Left lung (tissue), 10 donors: ENCODE measurements around the gene BACH2. TPM values are rescaled to one million over a fixed set of nuclear protein-coding genes. Genes with fewer than 3 reads are reported as not detected.
A peak's percentile ranks its signal among the peaks of the same experiment; 100 is the strongest.

Source experiments
- ATAC-seq: fragments of 200-7000 bp; cut with Tn5 transposase; one replicate; pipeline ENCODE4 v1.9.1; 2020; ENCODE audit warnings: moderate library complexity
- DNase-seq, 4 donors: peaks; one replicate each; pipeline ENCODE4 v3.0.0-alpha.2; 2013 to 2020
- H3K27ac ChIP-seq, 2 donors: fragments of 200-600 bp; sonication (generic) in 1 of 2; one replicate each; pipeline versions ENCODE4 v1.5.0 to v1.8.0; 2020 to 2021
- H3K27me3 ChIP-seq, 2 donors: fragments of 200-600 bp; sonication (generic) in 1 of 2; one replicate each; pipeline versions ENCODE4 v1.5.0 to v1.8.0; 2020 to 2021
- H3K36me3 ChIP-seq, 2 donors: fragments of 200-600 bp; sonication (generic) in 1 of 2; one replicate each; pipeline versions ENCODE4 v1.5.0 to v1.8.0; 2020 to 2021
- H3K4me1 ChIP-seq, 2 donors: fragments of 200-600 bp; one replicate each; pipeline ENCODE4 v1.8.0; 2021
- H3K4me3 ChIP-seq, 2 donors: fragments of 200-600 bp; sonication (generic) in 1 of 2; one replicate each; pipeline versions ENCODE4 v1.5.0 to v1.8.0; 2020 to 2021; ENCODE audit warnings: mild to moderate bottlenecking in 1 of 2
- H3K9me3 ChIP-seq, 2 donors: fragments of 200-600 bp; sonication (generic) in 1 of 2; one replicate each; pipeline versions ENCODE4 v1.5.0 to v1.8.0; 2020 to 2021
- CTCF ChIP-seq, 2 donors: fragments of 200-600 bp; sonication (generic) in 1 of 2; IDR thresholded peaks; one replicate each; pipeline versions ENCODE4 v1.5.0 to v1.8.0; 2021; ENCODE audit warnings: antibody characterized with exemption in 2 of 2
- intact Hi-C, 2 donors: fragments of 100-400 bp; cut with DNase I; formaldehyde crosslinking; loops; one replicate each; pipeline versions ENCODE4 v1.11.2 to v1.14.2; 2022
- polyA plus RNA-seq, 6 donors: library from polyadenylated mRNA; unstranded; fragments of 120-200 nt; gene quantifications; one replicate each; pipeline ENCODE4 v1.2.1, GENCODE V29; 2013; ENCODE audit not compliant: insufficient read length in 6 of 6
- total RNA-seq, 2 donors: library from RNA; stranded (reverse); fragmentation: NEBNext Ultra II Directional; extraction: Animal tissue kit (Norgen Biotek cat#: 25700); gene quantifications; one replicate each; pipeline ENCODE4 v1.2.1, GENCODE V29; 2021
- donor health status: DM: no; HTN: yes; CAD: no.
- donor health status: DM: no; HTN: no; CAD: no.

Gene BACH2
- total and polyA plus RNA-seq, 8 donors = 3.8 to 10.6 (median 8.9) TPM

GRCh38 chr6:90045535-90045934 lies 251.1 kb downstream of the BACH2 start:
- Histone ChIP-seq H3K4me1 (no peaks in the 10 kb centered on the region), H3K9me3 (no peaks in the 10 kb centered on the region), H3K27ac (no peak overlapping the region), H3K36me3 (no peaks in the 10 kb centered on the region), H3K27me3 (no peaks in the 10 kb centered on the region), H3K4me3 (no peak overlapping the region)
- no peak for ATAC-seq
- no peak for TF ChIP-seq CTCF (IDR thresholded peaks at IDR 0.05)
- intact Hi-C loops = no loop called here
- DNase-seq = no peak

- ATAC-seq (peak; percentile 51), DNase-seq (no peak)
- Histone ChIP-seq H3K4me3 (no peak overlapping the region), H3K27me3 (no peaks in the 10 kb centered on the region), H3K4me1 (no peaks in the 10 kb centered on the region), H3K9me3 (no peaks in the 10 kb centered on the region), H3K36me3 (no peaks in the 10 kb centered on the region), H3K27ac (no peak overlapping the region)
- intact Hi-C loops = no loop called here
- TF ChIP-seq CTCF (IDR thresholded peaks at IDR 0.05) = no peak
Measured at GRCh38 chr6:90044833-90045381, 251.7 kb downstream of the BACH2 start.

GRCh38 chr6:90044182-90044832 lies 252.3 kb downstream of the BACH2 start:
- intact Hi-C loops = no loop called here
- no peak for TF ChIP-seq CTCF (IDR thresholded peaks at IDR 0.05)

GRCh38 chr6:90040931-90041330 lies 255.7 kb downstream of the BACH2 start:
- ATAC-seq (no peak), DNase-seq (no peak)
- no peaks in the 10 kb centered on the region for H3K36me3 ChIP-seq
- H3K9me3 ChIP-seq = no peaks in the 10 kb centered on the region
- no peak overlapping the region for H3K27ac ChIP-seq
- no peak overlapping the region for H3K4me3 ChIP-seq
- TF ChIP-seq CTCF (IDR thresholded peaks at IDR 0.05) = no peak
- H3K4me1 ChIP-seq = no peaks in the 10 kb centered on the region
- H3K27me3 ChIP-seq = no peaks in the 10 kb centered on the region
- intact Hi-C loops = no loop called here

More at GRCh38 chr6:90044182-90044832, 252.3 kb downstream of the BACH2 start:
- Histone ChIP-seq H3K4me1 (no peaks in the 10 kb centered on the region), H3K27me3 (no peaks in the 10 kb centered on the region), H3K9me3 (no peaks in the 10 kb centered on the region), H3K27ac (no peak overlapping the region), H3K4me3 (no peak overlapping the region), H3K36me3 (no peaks in the 10 kb centered on the region)
- ATAC-seq = peak; percentile 43
- no peak for DNase-seq

GRCh38 chr6:90039911-90040310 lies 256.7 kb downstream of the BACH2 start:
- no peak overlapping the region for H3K27ac ChIP-seq
- TF ChIP-seq CTCF (IDR thresholded peaks at IDR 0.05) = no peak
- DNase-seq = no peak
- no peaks in the 10 kb centered on the region for H3K27me3 ChIP-seq
- no peaks in the 10 kb centered on the region for H3K36me3 ChIP-seq
- no peak overlapping the region for H3K4me3 ChIP-seq
- ATAC-seq = no peak
- intact Hi-C loops = no loop called here
- H3K9me3 ChIP-seq = no peaks in the 10 kb centered on the region
- no peaks in the 10 kb centered on the region for H3K4me1 ChIP-seq
